K562 (cell line): Measurements from ENCODE around the gene MCIDAS. TPM values are rescaled to one million over a fixed set of nuclear protein-coding genes. Genes with fewer than 3 reads are reported as not detected.

Experiments
- ATAC-seq: fragments of 200-7000 bp; cut with Tn5 transposase; 3 replicates; pipeline ENCODE4 v1.9.1; 2020; ENCODE audit warnings: moderate library complexity
- BruUV-seq: library from RNA; stranded (reverse); fragments of 400-500 nt; replicated peaks from 2 replicates; lab custom pipeline; 2021; lab: Mats Ljungman, UMichigan
- CTCF ChIA-PET: fragments of 300-600 bp; formaldehyde crosslinking; extraction: SDS; loops from one replicate; lab custom pipeline; 2021; ENCODE audit warnings: low intra/inter-chr PET ratio; lab: Yijun Ruan, JAX
- POLR2A ChIA-PET: fragments of 300-600, 350-650 bp; sonication (Branson Sonifier 250); formaldehyde crosslinking; extraction: SDS; loops from one replicate; lab custom pipeline; 2021; ENCODE audit warnings: antibody characterized with exemption, inconsistent platforms; lab: Yijun Ruan, JAX
- DNase-seq, 4 experiments: peaks; one replicate each; pipeline versions ENCODE4 v3.0.0 to v3.0.0-alpha.2; 2011 to 2018; ENCODE audit warnings: low spot score in 3 of 4, mixed read lengths in 3 of 4; ENCODE audit errors: extremely low read depth in 1 of 4
- FAIRE-seq: peaks from 2 replicates; lab custom pipeline; 2011; peaks lifted over from hg19 to GRCh38; lab: Jason Lieb, UNC
- H2AFZ ChIP-seq: 2 replicates; pipeline ENCODE4 v1.6.0; 2011; ENCODE audit warnings: low read depth, low read length, control low read depth, inconsistent platforms
- H3K27ac ChIP-seq: fragments of 200-600 bp; 3 replicates; pipeline ENCODE4 v1.8.0; 2011; ENCODE audit warnings: low read depth, mild to moderate bottlenecking, control low read depth, inconsistent platforms, low read length, moderate library complexity, mixed read lengths; ENCODE audit errors: extremely low read depth
- H3K27me3 ChIP-seq, 2 experiments: fragments of 300-600 bp in 1 of 2; 2 replicates in 1 of 2; 3 replicates in 1 of 2; pipeline versions ENCODE4 v1.6.0 to v1.8.0; 2011; ENCODE audit warnings: inconsistent platforms in 2 of 2, low read length in 2 of 2, mild to moderate bottlenecking in 1 of 2, mixed read lengths in 1 of 2, moderate library complexity in 1 of 2; ENCODE audit not compliant: control insufficient read depth in 2 of 2, insufficient read depth in 2 of 2
- H3K36me3 ChIP-seq: fragments of 300-600 bp; 3 replicates; pipeline ENCODE4 v1.8.0; 2011; ENCODE audit warnings: mild to moderate bottlenecking, low read length, inconsistent platforms; ENCODE audit not compliant: control insufficient read depth, insufficient read depth
- H3K4me1 ChIP-seq, 2 experiments: fragments of 200-600 bp in 1 of 2; replicated peaks in 1 of 2; 2 replicates in 1 of 2; 3 replicates in 1 of 2; pipeline versions ENCODE4 v1.5.1 to v1.8.0; 2011; ENCODE audit warnings: inconsistent platforms in 2 of 2, low read length in 2 of 2, mild to moderate bottlenecking in 1 of 2, mixed read lengths in 1 of 2, moderate library complexity in 1 of 2; ENCODE audit not compliant: control insufficient read depth in 2 of 2, insufficient read depth in 2 of 2
- H3K4me2 ChIP-seq: 2 replicates; pipeline ENCODE4 v1.6.1; 2011; ENCODE audit warnings: low read length, control low read depth, inconsistent platforms, mixed read lengths; ENCODE audit not compliant: insufficient read depth
- H3K4me3 ChIP-seq: fragments of 200-600 bp; sonication (generic), shearing (Covaris generic); 2 replicates; pipeline ENCODE4 v1.5.1; 2016; ENCODE audit warnings: control low read depth, inconsistent platforms
- H3K79me2 ChIP-seq: fragments of 200-600 bp; 3 replicates; pipeline ENCODE4 v1.8.0; 2011; ENCODE audit warnings: low read length, inconsistent platforms; ENCODE audit not compliant: control insufficient read depth, insufficient read depth
- H3K9ac ChIP-seq, 2 experiments: 2 replicates each; pipeline versions ENCODE4 v1.6.0 to v1.6.1; 2011; ENCODE audit warnings: low read depth in 2 of 2, low read length in 2 of 2, control low read depth in 1 of 2, inconsistent platforms in 1 of 2, mild to moderate bottlenecking in 1 of 2, mixed read lengths in 1 of 2; ENCODE audit not compliant: insufficient read depth in 1 of 2
- H3K9me1 ChIP-seq: one replicate; pipeline ENCODE4 v1.6.0; 2011; ENCODE audit warnings: inconsistent platforms, mild to moderate bottlenecking, low read length, moderate library complexity; ENCODE audit not compliant: control insufficient read depth, insufficient read depth
- H3K9me3 ChIP-seq: replicated peaks from 2 replicates; pipeline ENCODE4 v1.5.1; 2011; ENCODE audit warnings: low read depth, low read length, inconsistent platforms; ENCODE audit not compliant: control insufficient read depth, insufficient read depth
- H4K20me1 ChIP-seq: replicated peaks from 2 replicates; pipeline ENCODE4 v1.6.1; 2011; ENCODE audit warnings: low read length, inconsistent platforms, mixed read lengths; ENCODE audit not compliant: control insufficient read depth, insufficient read depth
- PKNOX1 ChIP-seq: fragments of 450-650 bp; IDR thresholded peaks from 2 replicates; pipeline ENCODE4 v1.6.1; 2016
- TFAM ChIP-seq: fragments of 250-450 bp; sonication (Bioruptor Pico); conservative IDR thresholded peaks from 2 replicates; pipeline ENCODE4 v1.5.0; 2021; ENCODE audit warnings: mild to moderate bottlenecking, moderate library complexity
- ZNF217 ChIP-seq: sonication (generic); formaldehyde crosslinking; IDR thresholded peaks from 2 replicates; pipeline ENCODE4 v1.8.0; 2022; ENCODE audit warnings: mild to moderate bottlenecking, missing genetic modification reagents
- WGBS: fragments of 100-300 bp; shearing (Covaris generic); methylation state at CpG from one replicate; pipeline ENCODE4 v1.1.6; 2016; ENCODE audit warnings: low coverage, mixed read lengths; ENCODE audit not compliant: insufficient coverage; ENCODE audit errors: missing lambda C conversion rate; 5-methylcytosine and 5-hydroxymethylcytosine counted together
- in situ Hi-C: fragments of 300-500 bp; cut with MboI; formaldehyde crosslinking; loops from 4 replicates; pipeline ENCODE4 v1.15.0; 2018; ENCODE audit warnings: inconsistent platforms, mixed read lengths
- intact Hi-C: fragments of 100-400 bp; cut with micrococcal nuclease; formaldehyde crosslinking; loops from 2 replicates; pipeline ENCODE4 v1.14.2; 2022
- polyA plus RNA-seq, 8 experiments: library from polyadenylated mRNA; depleted of rRNA in 4 of 8; stranded (reverse) in 5 of 8; unstranded in 3 of 8; fragments of >200 nt; fragmentation: Nextera tagmentation in 2 of 8; fragmentation: Illumina TruSeq in 1 of 8; extraction: Ambion mirVana in 2 of 8; extraction: Trizol in 1 of 8; gene quantifications; 2 replicates each; pipeline versions ENCODE4 v1.2.1 to v1.2.3, GENCODE V29; 2011 to 2014; ENCODE audit warnings: inconsistent platforms in 1 of 8, missing spikeins in 1 of 8
- total RNA-seq, 7 experiments: library from RNA; depleted of rRNA in 6 of 7; stranded (reverse); fragments of >200 nt in 6 of 7; fragmentation: Illumina TruSeq in 2 of 7; extraction: Trizol in 2 of 7; gene quantifications; 2 replicates each; pipeline versions ENCODE4 v1.2.1 to v1.2.3, GENCODE V29; 2011 to 2021; ENCODE audit warnings: low replicate concordance in 1 of 7
- TF ChIP-seq, protein P1 (sequence below): fragments of 450-650 bp; formaldehyde crosslinking; IDR thresholded peaks from 2 replicates; pipeline ENCODE4 v1.4.0; 2022; ENCODE audit warnings: missing genetic modification characterization
- TF ChIP-seq, protein P2 (sequence below): fragments of 450-650 bp; IDR thresholded peaks from 2 replicates; pipeline ENCODE4 v1.6.1; 2016; ENCODE audit warnings: mild to moderate bottlenecking, moderate library complexity

Gene MCIDAS
- total and polyA plus RNA-seq, 9 of the 15 experiments (the other 6 are each of a cell fraction or from before 2014, with no cell fraction given): 0.07 to 1.5 (median 0.69) TPM

DNA sequence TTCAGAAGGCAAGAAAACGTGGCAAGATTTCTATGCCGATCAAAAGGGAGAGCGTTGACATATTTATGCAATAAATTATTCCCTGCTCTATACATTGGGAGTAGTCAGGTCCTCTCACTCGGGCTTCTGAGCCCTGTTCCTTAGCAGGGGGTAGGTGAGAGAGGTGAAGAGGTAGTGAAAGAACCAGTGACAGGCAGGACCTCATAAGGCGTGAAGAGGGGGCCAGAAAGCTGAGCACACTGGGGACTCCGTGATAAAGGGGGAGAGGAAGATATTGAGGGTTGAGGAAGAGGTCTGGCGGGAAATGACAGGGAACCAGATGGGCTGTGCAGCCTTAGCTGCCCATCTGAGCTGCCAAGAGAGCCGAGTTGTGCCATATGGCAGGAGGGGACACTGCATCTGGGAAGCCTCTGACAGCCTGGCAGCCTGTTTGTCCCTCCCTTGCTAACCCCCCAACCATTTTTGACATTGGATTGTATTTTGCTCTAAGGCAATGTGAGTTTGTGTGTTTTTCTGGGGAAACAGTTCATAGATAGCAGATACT lies 53.4 kb downstream of the MCIDAS start:
- H3K4me1 ChIP-seq: peaks cover 11 to 27% of the 10 kb centered on the region in 2 experiments
- in situ Hi-C loops (loop anchor here (10.0 kb wide), 1 partner anchor 521 kb away; no protein-coding TSS in a partner anchor), intact Hi-C loops (loop anchor here (2.0 to 10.0 kb wide), 5 partner anchors 54 to 1031 kb away; partner anchors contain the start of genes DHX29, MCIDAS and MTREX)
- peak in 1 of 4 experiments; percentile 18 for DNase-seq
- CTCF ChIA-PET: no interaction called here
- H3K4me3 ChIP-seq: peak overlapping the region; percentile 46
- POLR2A ChIA-PET: interaction anchor here (0.9 to 1.3 kb wide), 2 partner anchors 12 kb away, joined by 3 to 5 read pairs; no protein-coding TSS in a partner anchor
- peak overlapping the region; percentile 94 for H2AFZ ChIP-seq
- H3K9ac ChIP-seq: peak overlapping the region; percentile 52 to 87; a peak in 3 of 4 replicates
- H3K79me2 ChIP-seq: no peaks in the 10 kb centered on the region
- no TSS peak for BruUV-seq
- no peaks in the 10 kb centered on the region for H3K36me3 ChIP-seq
- no peaks in the 10 kb centered on the region for H3K27me3 ChIP-seq
- no peaks in the 10 kb centered on the region for H4K20me1 ChIP-seq
- H3K4me2 ChIP-seq: peak overlapping the region; percentile 82
- no peaks in the 10 kb centered on the region for H3K9me1 ChIP-seq
- no peak for FAIRE-seq
- H3K9me3 ChIP-seq: no peaks in the 10 kb centered on the region
- 7% methylated on average over 7 of the region's 8 CpGs for WGBS
- H3K27ac ChIP-seq: peak overlapping the region; percentile 49; the same call in 2 of the 3 replicates
- peak; percentile 9 for ATAC-seq
- TF ChIP-seq TFAM (CRISPR knock-in tag) (no peak), PKNOX1 (peak; percentile 40; the same call in 1 of the 2 replicates), ZNF217 (CRISPR knock-in tag) (no peak)
- TF ChIP-seq, protein P1, sequence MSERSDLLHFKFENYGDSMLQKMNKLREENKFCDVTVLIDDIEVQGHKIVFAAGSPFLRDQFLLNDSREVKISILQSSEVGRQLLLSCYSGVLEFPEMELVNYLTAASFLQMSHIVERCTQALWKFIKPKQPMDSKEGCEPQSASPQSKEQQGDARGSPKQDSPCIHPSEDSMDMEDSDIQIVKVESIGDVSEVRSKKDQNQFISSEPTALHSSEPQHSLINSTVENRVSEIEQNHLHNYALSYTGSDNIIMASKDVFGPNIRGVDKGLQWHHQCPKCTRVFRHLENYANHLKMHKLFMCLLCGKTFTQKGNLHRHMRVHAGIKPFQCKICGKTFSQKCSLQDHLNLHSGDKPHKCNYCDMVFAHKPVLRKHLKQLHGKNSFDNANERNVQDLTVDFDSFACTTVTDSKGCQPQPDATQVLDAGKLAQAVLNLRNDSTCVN (CRISPR knock-in tag): no peak
- TF ChIP-seq, protein P2, sequence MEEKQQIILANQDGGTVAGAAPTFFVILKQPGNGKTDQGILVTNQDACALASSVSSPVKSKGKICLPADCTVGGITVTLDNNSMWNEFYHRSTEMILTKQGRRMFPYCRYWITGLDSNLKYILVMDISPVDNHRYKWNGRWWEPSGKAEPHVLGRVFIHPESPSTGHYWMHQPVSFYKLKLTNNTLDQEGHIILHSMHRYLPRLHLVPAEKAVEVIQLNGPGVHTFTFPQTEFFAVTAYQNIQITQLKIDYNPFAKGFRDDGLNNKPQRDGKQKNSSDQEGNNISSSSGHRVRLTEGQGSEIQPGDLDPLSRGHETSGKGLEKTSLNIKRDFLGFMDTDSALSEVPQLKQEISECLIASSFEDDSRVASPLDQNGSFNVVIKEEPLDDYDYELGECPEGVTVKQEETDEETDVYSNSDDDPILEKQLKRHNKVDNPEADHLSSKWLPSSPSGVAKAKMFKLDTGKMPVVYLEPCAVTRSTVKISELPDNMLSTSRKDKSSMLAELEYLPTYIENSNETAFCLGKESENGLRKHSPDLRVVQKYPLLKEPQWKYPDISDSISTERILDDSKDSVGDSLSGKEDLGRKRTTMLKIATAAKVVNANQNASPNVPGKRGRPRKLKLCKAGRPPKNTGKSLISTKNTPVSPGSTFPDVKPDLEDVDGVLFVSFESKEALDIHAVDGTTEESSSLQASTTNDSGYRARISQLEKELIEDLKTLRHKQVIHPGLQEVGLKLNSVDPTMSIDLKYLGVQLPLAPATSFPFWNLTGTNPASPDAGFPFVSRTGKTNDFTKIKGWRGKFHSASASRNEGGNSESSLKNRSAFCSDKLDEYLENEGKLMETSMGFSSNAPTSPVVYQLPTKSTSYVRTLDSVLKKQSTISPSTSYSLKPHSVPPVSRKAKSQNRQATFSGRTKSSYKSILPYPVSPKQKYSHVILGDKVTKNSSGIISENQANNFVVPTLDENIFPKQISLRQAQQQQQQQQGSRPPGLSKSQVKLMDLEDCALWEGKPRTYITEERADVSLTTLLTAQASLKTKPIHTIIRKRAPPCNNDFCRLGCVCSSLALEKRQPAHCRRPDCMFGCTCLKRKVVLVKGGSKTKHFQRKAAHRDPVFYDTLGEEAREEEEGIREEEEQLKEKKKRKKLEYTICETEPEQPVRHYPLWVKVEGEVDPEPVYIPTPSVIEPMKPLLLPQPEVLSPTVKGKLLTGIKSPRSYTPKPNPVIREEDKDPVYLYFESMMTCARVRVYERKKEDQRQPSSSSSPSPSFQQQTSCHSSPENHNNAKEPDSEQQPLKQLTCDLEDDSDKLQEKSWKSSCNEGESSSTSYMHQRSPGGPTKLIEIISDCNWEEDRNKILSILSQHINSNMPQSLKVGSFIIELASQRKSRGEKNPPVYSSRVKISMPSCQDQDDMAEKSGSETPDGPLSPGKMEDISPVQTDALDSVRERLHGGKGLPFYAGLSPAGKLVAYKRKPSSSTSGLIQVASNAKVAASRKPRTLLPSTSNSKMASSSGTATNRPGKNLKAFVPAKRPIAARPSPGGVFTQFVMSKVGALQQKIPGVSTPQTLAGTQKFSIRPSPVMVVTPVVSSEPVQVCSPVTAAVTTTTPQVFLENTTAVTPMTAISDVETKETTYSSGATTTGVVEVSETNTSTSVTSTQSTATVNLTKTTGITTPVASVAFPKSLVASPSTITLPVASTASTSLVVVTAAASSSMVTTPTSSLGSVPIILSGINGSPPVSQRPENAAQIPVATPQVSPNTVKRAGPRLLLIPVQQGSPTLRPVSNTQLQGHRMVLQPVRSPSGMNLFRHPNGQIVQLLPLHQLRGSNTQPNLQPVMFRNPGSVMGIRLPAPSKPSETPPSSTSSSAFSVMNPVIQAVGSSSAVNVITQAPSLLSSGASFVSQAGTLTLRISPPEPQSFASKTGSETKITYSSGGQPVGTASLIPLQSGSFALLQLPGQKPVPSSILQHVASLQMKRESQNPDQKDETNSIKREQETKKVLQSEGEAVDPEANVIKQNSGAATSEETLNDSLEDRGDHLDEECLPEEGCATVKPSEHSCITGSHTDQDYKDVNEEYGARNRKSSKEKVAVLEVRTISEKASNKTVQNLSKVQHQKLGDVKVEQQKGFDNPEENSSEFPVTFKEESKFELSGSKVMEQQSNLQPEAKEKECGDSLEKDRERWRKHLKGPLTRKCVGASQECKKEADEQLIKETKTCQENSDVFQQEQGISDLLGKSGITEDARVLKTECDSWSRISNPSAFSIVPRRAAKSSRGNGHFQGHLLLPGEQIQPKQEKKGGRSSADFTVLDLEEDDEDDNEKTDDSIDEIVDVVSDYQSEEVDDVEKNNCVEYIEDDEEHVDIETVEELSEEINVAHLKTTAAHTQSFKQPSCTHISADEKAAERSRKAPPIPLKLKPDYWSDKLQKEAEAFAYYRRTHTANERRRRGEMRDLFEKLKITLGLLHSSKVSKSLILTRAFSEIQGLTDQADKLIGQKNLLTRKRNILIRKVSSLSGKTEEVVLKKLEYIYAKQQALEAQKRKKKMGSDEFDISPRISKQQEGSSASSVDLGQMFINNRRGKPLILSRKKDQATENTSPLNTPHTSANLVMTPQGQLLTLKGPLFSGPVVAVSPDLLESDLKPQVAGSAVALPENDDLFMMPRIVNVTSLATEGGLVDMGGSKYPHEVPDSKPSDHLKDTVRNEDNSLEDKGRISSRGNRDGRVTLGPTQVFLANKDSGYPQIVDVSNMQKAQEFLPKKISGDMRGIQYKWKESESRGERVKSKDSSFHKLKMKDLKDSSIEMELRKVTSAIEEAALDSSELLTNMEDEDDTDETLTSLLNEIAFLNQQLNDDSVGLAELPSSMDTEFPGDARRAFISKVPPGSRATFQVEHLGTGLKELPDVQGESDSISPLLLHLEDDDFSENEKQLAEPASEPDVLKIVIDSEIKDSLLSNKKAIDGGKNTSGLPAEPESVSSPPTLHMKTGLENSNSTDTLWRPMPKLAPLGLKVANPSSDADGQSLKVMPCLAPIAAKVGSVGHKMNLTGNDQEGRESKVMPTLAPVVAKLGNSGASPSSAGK: peak; percentile 3
